Peyer's patch (tissue), 4 donors: ENCODE data around the gene PAX7.

Experiments
- CTCF ChIP-seq, 6 experiments: fragments of 450-650 bp in 4 of 6; fragments of 200-600 bp in 2 of 6; sonication (generic) in 1 of 6; IDR thresholded peaks; one replicate each; pipeline ENCODE4 v1.5.1; 2017 to 2019; ENCODE audit warnings: antibody characterized with exemption in 6 of 6, mild to moderate bottlenecking in 3 of 6, moderate library complexity in 1 of 6
- POLR2A ChIP-seq, 2 donors: fragments of 450-650 bp; IDR thresholded peaks; one replicate each; pipeline ENCODE4 v1.5.1; 2017; ENCODE audit warnings: antibody characterized with exemption in 2 of 2, mild to moderate bottlenecking in 2 of 2, moderate library complexity in 2 of 2

- no peak for TF ChIP-seq CTCF (IDR thresholded peaks at IDR 0.05)
- no peak for TF ChIP-seq POLR2A (IDR thresholded peaks at IDR 0.05)
Observed at GRCh38 chr1:18734001-18734400, 103.4 kb downstream of the PAX7 start.
